ENCODE data around the gene TMC2. TPM values are rescaled to one million over a fixed set of nuclear protein-coding genes. Genes with fewer than 3 reads are reported as not detected.

The TMC2 gene, protein sequence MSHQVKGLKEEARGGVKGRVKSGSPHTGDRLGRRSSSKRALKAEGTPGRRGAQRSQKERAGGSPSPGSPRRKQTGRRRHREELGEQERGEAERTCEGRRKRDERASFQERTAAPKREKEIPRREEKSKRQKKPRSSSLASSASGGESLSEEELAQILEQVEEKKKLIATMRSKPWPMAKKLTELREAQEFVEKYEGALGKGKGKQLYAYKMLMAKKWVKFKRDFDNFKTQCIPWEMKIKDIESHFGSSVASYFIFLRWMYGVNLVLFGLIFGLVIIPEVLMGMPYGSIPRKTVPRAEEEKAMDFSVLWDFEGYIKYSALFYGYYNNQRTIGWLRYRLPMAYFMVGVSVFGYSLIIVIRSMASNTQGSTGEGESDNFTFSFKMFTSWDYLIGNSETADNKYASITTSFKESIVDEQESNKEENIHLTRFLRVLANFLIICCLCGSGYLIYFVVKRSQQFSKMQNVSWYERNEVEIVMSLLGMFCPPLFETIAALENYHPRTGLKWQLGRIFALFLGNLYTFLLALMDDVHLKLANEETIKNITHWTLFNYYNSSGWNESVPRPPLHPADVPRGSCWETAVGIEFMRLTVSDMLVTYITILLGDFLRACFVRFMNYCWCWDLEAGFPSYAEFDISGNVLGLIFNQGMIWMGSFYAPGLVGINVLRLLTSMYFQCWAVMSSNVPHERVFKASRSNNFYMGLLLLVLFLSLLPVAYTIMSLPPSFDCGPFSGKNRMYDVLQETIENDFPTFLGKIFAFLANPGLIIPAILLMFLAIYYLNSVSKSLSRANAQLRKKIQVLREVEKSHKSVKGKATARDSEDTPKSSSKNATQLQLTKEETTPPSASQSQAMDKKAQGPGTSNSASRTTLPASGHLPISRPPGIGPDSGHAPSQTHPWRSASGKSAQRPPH
- not detected in 2 replicates for total RNA-seq

GRCh38 chr20:2536560-2536986 lies at the start of gene TMC2:
TMC2 (plus strand) TSS chr20:2536573; CDS start chr20:2536622, 49 bp downstream.

DNA sequence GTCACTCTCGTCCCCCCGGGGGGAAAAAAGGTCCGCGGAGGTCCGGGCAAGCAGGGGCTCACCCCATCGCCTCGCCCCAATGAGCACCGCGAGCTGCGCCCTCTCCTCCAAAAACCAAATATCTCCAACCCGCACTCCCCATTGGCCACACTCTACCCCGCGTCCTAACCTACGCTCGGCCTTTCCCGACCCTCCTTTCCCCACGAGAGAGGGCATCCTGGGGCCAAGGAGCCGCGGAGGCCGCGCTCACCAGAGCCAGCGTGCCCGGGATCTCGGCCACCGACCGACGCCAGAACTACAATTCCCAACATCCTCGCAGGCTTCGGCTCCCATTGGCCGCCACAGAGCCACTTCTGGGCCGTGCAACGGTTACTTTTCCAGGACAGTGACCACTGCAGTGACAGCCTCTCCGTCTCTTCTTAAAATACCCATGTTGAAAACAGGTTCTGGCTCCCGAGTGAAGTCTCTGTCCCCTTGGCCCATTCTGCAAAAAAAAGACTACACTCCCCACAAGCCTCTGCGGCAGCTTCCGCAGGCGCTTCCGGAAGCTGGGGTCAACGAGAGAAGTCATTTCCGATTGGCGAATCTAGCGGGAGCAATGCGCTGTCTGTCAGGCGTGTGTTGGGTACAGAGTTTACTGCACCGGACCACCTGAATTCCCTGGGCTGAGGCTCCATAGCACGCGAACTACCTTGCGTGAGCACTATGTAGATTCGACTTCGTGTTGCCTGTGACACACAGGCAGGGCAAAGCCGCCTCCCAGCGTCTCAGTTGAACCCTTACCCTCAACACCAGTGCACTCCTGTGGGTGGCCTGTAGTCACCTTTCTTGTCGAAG lies 27.5 kb upstream of the TMC2 start, which contains the start of gene ZNF343:
Gene ZNF343, minus strand, starts transcription at position 285 of the 837 bp plus-strand sequence. CDS start 15,020 bp downstream, outside the sequence.

GRCh38 chr20:2651772-2652723 lies 115.7 kb downstream of the TMC2 start, which contains the start of gene NOP56:
NOP56 (plus strand) TSS chr20:2652632; CDS start chr20:2652661, 29 bp downstream.

DNA sequence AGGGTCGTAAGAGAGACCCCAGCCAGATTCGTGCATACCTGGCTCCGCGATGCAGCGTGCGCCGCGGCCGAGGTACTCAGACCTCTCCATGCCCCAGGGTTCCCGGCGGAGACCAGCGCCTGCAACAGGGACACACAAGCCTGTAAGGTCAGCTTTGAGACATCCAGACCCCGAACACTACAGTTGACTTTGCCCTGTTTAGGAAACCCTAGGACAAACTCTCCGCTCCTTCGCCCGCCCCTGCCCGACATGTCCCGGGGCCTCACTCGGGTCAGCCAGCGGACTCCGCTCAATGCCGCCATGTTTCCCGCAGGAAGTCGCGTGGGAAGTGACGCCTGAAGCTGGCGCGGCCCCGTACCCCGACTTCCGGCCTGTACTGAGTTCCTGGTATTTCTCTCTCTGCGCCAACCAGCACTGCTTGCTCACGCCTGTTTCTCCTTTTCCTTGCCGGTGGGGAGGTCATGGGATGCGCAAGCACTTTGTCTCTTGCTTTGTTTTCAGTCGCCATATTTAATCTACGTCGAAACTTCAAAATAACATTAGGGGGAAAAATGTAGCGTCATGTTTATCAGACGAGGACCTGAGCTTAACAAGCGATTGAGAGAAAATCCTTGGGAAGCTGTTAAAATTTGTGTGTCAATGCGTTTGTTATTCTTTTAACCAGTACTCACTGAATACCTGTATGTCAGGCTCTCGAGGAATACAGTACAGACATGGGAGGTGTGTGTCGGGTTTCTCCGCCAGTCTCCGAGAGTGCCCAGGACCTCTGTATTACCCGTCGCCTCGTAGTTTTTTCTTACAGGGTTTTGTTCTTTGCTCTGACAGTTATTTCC lies 127.7 kb downstream of the TMC2 start, which contains the start of gene IDH3B:
Gene IDH3B, minus strand, starts transcription at position 330 of the 833 bp plus-strand sequence. Its CDS starts 28 bp downstream, at position 302.

Other genes starting within 250 kb of the TMC2 start
- gene TGM3, start 240.6 kb upstream of the TMC2 start, total RNA-seq, result not detected in 2 replicates
- not detected in 2 replicates for gene TGM6, start 155.7 kb upstream of the TMC2 start, total RNA-seq
- 212 and 228 TPM in 2 replicates for gene SNRPB, start 65.8 kb upstream of the TMC2 start, total RNA-seq
- 8.3 and 8.4 TPM in 2 replicates for gene ZNF343, start 27.7 kb upstream of the TMC2 start, total RNA-seq
- 119 and 132 TPM in 2 replicates for gene NOP56, start 116.1 kb downstream of the TMC2 start, total RNA-seq
- 103 and 130 TPM in 2 replicates for gene IDH3B, start 127.6 kb downstream of the TMC2 start, total RNA-seq
- 1.2 and 1.5 TPM in 2 replicates for gene EBF4, start 156.2 kb downstream of the TMC2 start, total RNA-seq